ENCODE measurements around the gene TGFB1. TPM values are rescaled to one million over a fixed set of nuclear protein-coding genes. Genes with fewer than 3 reads are reported as not detected.

TGFB1 gene
- polyA plus RNA-seq, 1 experiment = 4.9 TPM

DNA sequence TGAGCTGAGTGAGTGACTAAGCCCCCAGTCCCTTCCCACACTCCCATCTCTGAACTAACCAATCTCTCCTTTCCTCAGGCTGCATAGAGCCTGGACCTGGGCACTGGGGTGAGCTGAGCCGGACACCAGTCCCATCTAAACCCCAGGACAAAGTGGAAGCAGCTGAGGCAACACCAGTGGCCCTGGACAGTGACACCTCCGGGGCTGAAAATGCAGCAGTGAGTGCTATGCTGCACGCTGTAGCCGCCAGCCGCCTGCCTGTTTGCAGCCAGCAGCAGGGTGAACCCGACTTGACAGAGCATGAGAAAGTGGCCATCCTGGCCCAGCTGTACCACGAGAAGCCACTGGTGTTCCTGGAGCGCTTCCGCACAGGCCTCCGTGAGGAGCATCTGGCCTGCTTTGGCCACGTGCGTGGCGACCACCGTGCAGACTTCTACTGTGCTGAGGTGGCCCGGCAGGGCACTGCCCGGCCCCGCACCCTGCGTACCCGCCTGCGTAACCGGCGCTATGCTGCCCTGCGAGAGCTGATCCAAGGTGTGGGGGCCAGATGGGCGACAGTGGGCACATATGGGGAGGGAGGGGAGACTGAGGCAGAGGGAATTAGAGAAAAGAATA lies 37.3 kb downstream of the TGFB1 start:
- no peak for DNase-seq (ENCODE audit: low read depth, low spot score)
- TF ChIP-seq, protein P1, sequence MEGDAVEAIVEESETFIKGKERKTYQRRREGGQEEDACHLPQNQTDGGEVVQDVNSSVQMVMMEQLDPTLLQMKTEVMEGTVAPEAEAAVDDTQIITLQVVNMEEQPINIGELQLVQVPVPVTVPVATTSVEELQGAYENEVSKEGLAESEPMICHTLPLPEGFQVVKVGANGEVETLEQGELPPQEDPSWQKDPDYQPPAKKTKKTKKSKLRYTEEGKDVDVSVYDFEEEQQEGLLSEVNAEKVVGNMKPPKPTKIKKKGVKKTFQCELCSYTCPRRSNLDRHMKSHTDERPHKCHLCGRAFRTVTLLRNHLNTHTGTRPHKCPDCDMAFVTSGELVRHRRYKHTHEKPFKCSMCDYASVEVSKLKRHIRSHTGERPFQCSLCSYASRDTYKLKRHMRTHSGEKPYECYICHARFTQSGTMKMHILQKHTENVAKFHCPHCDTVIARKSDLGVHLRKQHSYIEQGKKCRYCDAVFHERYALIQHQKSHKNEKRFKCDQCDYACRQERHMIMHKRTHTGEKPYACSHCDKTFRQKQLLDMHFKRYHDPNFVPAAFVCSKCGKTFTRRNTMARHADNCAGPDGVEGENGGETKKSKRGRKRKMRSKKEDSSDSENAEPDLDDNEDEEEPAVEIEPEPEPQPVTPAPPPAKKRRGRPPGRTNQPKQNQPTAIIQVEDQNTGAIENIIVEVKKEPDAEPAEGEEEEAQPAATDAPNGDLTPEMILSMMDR (IDR thresholded peaks at IDR 0.05; ENCODE audit: low read depth, low read length) = no peak
- CTCF ChIA-PET = interaction anchor here (0.6 to 2.1 kb wide), 2 partner anchors 8 to 31 kb away, joined by 4 to 12 read pairs; no protein-coding TSS in a partner anchor
- Histone ChIP-seq H3K27me3 (ENCODE audit: control insufficient read depth, insufficient read depth, low read length) (no peaks in the 10 kb centered on the region), H3K9me3 (ENCODE audit: control insufficient read depth, insufficient read depth, low read length) (no peaks in the 10 kb centered on the region; the same call in 1 of the 2 replicates), H3K27ac (ENCODE audit: low read depth, low read length) (no peak overlapping the region), H3K4me3 (ENCODE audit: low read depth, low read length) (no peak overlapping the region)
- POLR2A ChIA-PET = no interaction called here

DNA sequence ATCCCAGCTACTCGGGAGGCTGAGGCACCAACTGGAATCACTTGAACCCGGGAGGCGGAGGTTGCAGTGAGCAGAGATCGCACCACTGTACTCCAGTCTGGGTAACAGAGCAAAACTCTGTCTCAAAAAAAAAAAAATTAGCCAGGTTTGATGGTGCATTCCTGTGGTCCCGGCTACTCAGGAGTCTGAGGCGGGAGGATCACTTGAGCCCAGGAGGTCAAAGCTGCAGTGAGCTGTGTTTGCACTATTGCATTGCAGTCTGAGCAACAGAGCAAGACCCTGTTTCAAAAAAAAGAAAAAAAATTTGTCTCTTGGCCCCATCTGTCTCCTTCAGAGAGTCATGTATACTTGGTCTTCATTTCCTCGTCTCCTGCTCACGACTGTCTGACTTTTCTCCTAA lies 42.1 kb downstream of the TGFB1 start:
- Histone ChIP-seq H3K4me3 (ENCODE audit: low read depth, low read length) (peak overlapping the region; percentile 93), H3K27ac (ENCODE audit: low read depth, low read length) (no peak overlapping the region)
- POLR2A ChIA-PET = interaction anchor here (1.2 to 1.3 kb wide), 2 partner anchors 10 to 39 kb away, joined by 4 read pairs; no protein-coding TSS in a partner anchor

DNA sequence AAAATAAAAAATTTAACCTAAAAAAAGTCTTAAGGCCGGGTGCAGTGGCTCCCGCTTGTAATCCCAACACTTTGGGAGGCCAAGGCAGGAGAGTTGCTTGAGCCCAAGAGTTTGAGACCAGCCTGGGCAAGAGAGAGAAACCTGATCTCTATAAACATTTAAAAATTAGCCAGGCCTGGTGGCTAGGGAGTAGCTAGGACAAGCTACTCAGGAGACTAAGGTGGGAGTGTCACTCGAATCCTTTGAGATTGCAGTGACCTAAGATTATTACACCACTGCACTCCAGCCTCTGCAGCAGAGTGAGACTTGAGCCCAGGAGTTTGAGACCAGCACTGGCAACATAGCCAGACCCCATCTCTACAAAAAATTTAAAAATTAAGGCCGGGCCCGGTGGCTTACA lies 42.6 kb downstream of the TGFB1 start:
- Histone ChIP-seq H3K9me3 (ENCODE audit: control insufficient read depth, insufficient read depth, low read length) (no peaks in the 10 kb centered on the region), H3K4me3 (ENCODE audit: low read depth, low read length) (peak overlapping the region; percentile 93), H3K27ac (ENCODE audit: low read depth, low read length) (peak overlapping the region; percentile 98), H3K27me3 (ENCODE audit: control insufficient read depth, insufficient read depth, low read length) (no peaks in the 10 kb centered on the region)
- ChIA-PET POLR2A (interaction anchor here (1.0 to 1.8 kb wide), 4 partner anchors 11 to 47 kb away, joined by 3 to 8 read pairs (median 4); partner anchors contain the start of genes HNRNPUL1 and TGFB1), CTCF (interaction anchor here (0.5 kb wide), 1 partner anchor 10 kb away, joined by 3 read pairs; no protein-coding TSS in a partner anchor)
- no peak for DNase-seq (ENCODE audit: low read depth, low spot score)
- TF ChIP-seq, protein P1 (IDR thresholded peaks at IDR 0.05; ENCODE audit: low read depth, low read length) = no peak

More for the DNA sequence above, 42.1 kb downstream of the TGFB1 start:
- CTCF ChIA-PET = interaction anchor here (0.5 kb wide), 1 partner anchor 10 kb away, joined by 3 read pairs; no protein-coding TSS in a partner anchor
- TF ChIP-seq, protein P1 (IDR thresholded peaks at IDR 0.05; ENCODE audit: low read depth, low read length) = no peak
- no peaks in the 10 kb centered on the region for H3K9me3 ChIP-seq (ENCODE audit: control insufficient read depth, insufficient read depth, low read length)
- no peaks in the 10 kb centered on the region for H3K27me3 ChIP-seq (ENCODE audit: control insufficient read depth, insufficient read depth, low read length)
- DNase-seq (ENCODE audit: low read depth, low spot score) = no peak

DNA sequence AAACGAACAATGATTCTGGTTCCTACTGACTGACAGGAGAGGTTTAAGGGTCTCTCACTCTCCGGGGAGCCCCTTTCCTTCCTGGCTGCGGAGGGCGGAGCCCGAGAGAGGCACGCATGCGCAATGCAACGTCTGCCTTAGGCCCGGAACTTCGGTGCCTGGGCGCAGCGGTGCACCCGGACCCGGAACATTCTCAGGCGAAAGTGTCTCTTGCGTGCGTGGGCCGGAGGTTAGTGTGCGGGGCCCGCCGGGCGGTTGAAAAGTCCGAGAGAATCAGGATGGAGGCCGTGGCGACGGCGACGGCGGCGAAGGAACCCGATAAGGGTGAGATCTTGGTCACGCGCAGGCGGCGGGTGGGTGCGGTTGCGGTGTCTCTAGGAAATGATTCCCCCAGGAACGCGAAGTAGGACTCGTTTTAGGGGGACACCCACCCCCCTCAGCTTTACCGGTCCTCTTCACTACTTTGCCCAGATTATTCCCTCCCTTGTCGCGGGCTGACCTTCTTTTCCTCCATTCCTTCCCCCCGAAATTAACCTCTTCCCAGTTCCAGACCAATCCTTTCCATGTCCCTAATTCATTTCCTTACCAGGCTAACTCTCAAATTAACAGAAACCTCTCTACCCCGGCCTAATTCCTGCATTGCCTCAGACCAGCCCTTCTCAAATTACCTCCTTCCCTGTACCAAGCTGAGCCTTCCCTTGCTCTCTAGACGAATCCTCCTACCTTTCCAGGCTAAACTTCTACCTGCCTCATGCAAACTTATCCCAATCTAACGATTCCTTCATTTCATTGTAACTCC lies 43.5 kb downstream of the TGFB1 start, which contains the start of gene CCDC97:
CCDC97 (plus strand) TSS at position 140 of the 799 bp plus-strand sequence; CDS start at position 279, 139 bp downstream.
- CTCF ChIA-PET = interaction anchor here (0.8 kb wide), 1 partner anchor 12 kb away, joined by 4 read pairs; no protein-coding TSS in a partner anchor
- TF ChIP-seq, protein P1 (IDR thresholded peaks at IDR 0.05; ENCODE audit: low read depth, low read length) = no peak
- Histone ChIP-seq H3K27me3 (ENCODE audit: control insufficient read depth, insufficient read depth, low read length) (no peaks in the 10 kb centered on the region), H3K9me3 (ENCODE audit: control insufficient read depth, insufficient read depth, low read length) (no peaks in the 10 kb centered on the region), H3K4me3 (ENCODE audit: low read depth, low read length) (peak within 1 kb of the TSS; percentile 93), H3K27ac (ENCODE audit: low read depth, low read length) (peak within 1 kb of the TSS; percentile 98)
- POLR2A ChIA-PET = interaction anchor here (1.0 to 1.8 kb wide), 4 partner anchors 40 to 54 kb away, joined by 3 to 8 read pairs (median 4); partner anchors contain the start of genes B9D2, HNRNPUL1 and TGFB1
- peak; percentile 68 for DNase-seq (ENCODE audit: low read depth, low spot score)

Measured in AG04450 (cell line).